Measurements from ENCODE around the gene NASP.

NASP gene

GRCh38 chr1:45647248-45648021 is 63.6 kb downstream of the NASP start:
- H3K9me3 ChIP-seq: no peaks in the 10 kb centered on the region
- H3K36me3 ChIP-seq (replicated peaks): peaks cover 31% of the 10 kb centered on the region
- no peaks in the 10 kb centered on the region for H3K27me3 ChIP-seq (ENCODE audit: low read depth)
- DNase-seq (ENCODE audit: low spot score in 2 of 2): no peak
- H3K4me1 ChIP-seq: no peaks in the 10 kb centered on the region; the same call in 1 of the 2 replicates
- in situ Hi-C loops (cut with MboI; ENCODE audit: low sequenced_read_pairs): no loop called here
- H3K4me3 ChIP-seq: no peak overlapping the region

- peaks cover 13% of the 10 kb centered on the region for H3K4me1 ChIP-seq
- peaks cover 72% of the 10 kb centered on the region for H3K36me3 ChIP-seq (replicated peaks)
- H3K4me3 ChIP-seq: no peak overlapping the region
- no peaks in the 10 kb centered on the region for H3K27me3 ChIP-seq (ENCODE audit: low read depth)
- DNase-seq (ENCODE audit: low spot score in 2 of 2): no peak
- in situ Hi-C loops (cut with MboI; ENCODE audit: low sequenced_read_pairs): loop anchor here (25.0 kb wide), 1 partner anchor 233 kb away; no protein-coding TSS in a partner anchor
- no peaks in the 10 kb centered on the region for H3K9me3 ChIP-seq
These were observed 70.9 kb downstream of the NASP start for GRCh38 chr1:45654540-45655280.

GRCh38 chr1:45656573-45657226 is 72.9 kb downstream of the NASP start:
- Histone ChIP-seq H3K9me3 (no peaks in the 10 kb centered on the region), H3K27me3 (ENCODE audit: low read depth) (no peaks in the 10 kb centered on the region), H3K4me1 (peaks cover 13% of the 10 kb centered on the region), H3K36me3 (replicated peaks) (peaks cover 70% of the 10 kb centered on the region), H3K4me3 (no peak overlapping the region)
- DNase-seq (ENCODE audit: low spot score in 2 of 2): no peak
- in situ Hi-C loops (cut with MboI; ENCODE audit: low sequenced_read_pairs): loop anchor here (25.0 kb wide), 1 partner anchor 231 kb away; no protein-coding TSS in a partner anchor

- Histone ChIP-seq H3K9me3 (no peaks in the 10 kb centered on the region), H3K4me3 (no peak overlapping the region), H3K27me3 (ENCODE audit: low read depth) (no peaks in the 10 kb centered on the region), H3K36me3 (replicated peaks) (peaks cover 64% of the 10 kb centered on the region), H3K4me1 (peaks cover 13% of the 10 kb centered on the region)
- in situ Hi-C loops (cut with MboI; ENCODE audit: low sequenced_read_pairs): loop anchor here (25.0 kb wide), 1 partner anchor 229 kb away; no protein-coding TSS in a partner anchor
- no peak for DNase-seq (ENCODE audit: low spot score in 2 of 2)
These were observed 74.3 kb downstream of the NASP start for GRCh38 chr1:45658171-45658570.

GRCh38 chr1:45659222-45659621 is 75.4 kb downstream of the NASP start:
- in situ Hi-C loops (cut with MboI; ENCODE audit: low sequenced_read_pairs): loop anchor here (25.0 kb wide), 1 partner anchor 228 kb away; no protein-coding TSS in a partner anchor
- H3K36me3 ChIP-seq (replicated peaks): peaks cover 57% of the 10 kb centered on the region
- H3K4me3 ChIP-seq: no peak overlapping the region
- DNase-seq (ENCODE audit: low spot score in 2 of 2): no peak
- no peaks in the 10 kb centered on the region for H3K9me3 ChIP-seq
- peaks cover 13% of the 10 kb centered on the region for H3K4me1 ChIP-seq
- H3K27me3 ChIP-seq (ENCODE audit: low read depth): no peaks in the 10 kb centered on the region

- no peak overlapping the region for H3K4me3 ChIP-seq
- H3K9me3 ChIP-seq: no peaks in the 10 kb centered on the region
- no peaks in the 10 kb centered on the region for H3K27me3 ChIP-seq (ENCODE audit: low read depth)
- peaks cover 7% of the 10 kb centered on the region for H3K4me1 ChIP-seq
- H3K36me3 ChIP-seq (replicated peaks): peaks cover 48% of the 10 kb centered on the region
- in situ Hi-C loops (cut with MboI; ENCODE audit: low sequenced_read_pairs): loop anchor here (25.0 kb wide), 1 partner anchor 227 kb away; no protein-coding TSS in a partner anchor
- DNase-seq (ENCODE audit: low spot score in 2 of 2): no peak
These were observed 76.5 kb downstream of the NASP start for GRCh38 chr1:45660336-45660735.

GRCh38 chr1:45666836-45667235 is 83.0 kb downstream of the NASP start:
- Histone ChIP-seq H3K4me3 (no peak overlapping the region), H3K4me1 (no peaks in the 10 kb centered on the region; the same call in 1 of the 2 replicates), H3K36me3 (replicated peaks) (no peaks in the 10 kb centered on the region; the same call in 1 of the 2 replicates), H3K27me3 (ENCODE audit: low read depth) (no peaks in the 10 kb centered on the region), H3K9me3 (no peaks in the 10 kb centered on the region)
- no peak for DNase-seq (ENCODE audit: low spot score in 2 of 2)
- in situ Hi-C loops (cut with MboI; ENCODE audit: low sequenced_read_pairs): loop anchor here (25.0 kb wide), 1 partner anchor 220 kb away; no protein-coding TSS in a partner anchor

- Histone ChIP-seq H3K4me3 (no peak overlapping the region), H3K36me3 (replicated peaks) (no peaks in the 10 kb centered on the region; the same call in 1 of the 2 replicates), H3K27me3 (ENCODE audit: low read depth) (no peaks in the 10 kb centered on the region), H3K4me1 (no peaks in the 10 kb centered on the region; the same call in 1 of the 2 replicates), H3K9me3 (no peaks in the 10 kb centered on the region)
- in situ Hi-C loops (cut with MboI; ENCODE audit: low sequenced_read_pairs): loop anchor here (25.0 kb wide), 1 partner anchor 220 kb away; no protein-coding TSS in a partner anchor
- DNase-seq (ENCODE audit: low spot score in 2 of 2): no peak
These were observed 83.7 kb downstream of the NASP start for GRCh38 chr1:45667321-45668111.

Measured in HAP-1 (cell line).